K562 (cell line): ENCODE results near the gene CZIB. TPM values are rescaled to one million over a fixed set of nuclear protein-coding genes. Genes with fewer than 3 reads are reported as not detected.

Experiments used
- CBX2 ChIP-seq: fragments of 200-600 bp; sonication (generic); IDR thresholded peaks from one replicate; pipeline ENCODE4 v1.6.1; 2012; ENCODE audit warnings: mild to moderate bottlenecking, low read length, inconsistent platforms; ENCODE audit not compliant: insufficient read depth, poor library complexity, severe bottlenecking
- HMGN3 ChIP-seq: IDR thresholded peaks from 2 replicates; pipeline ENCODE4 v1.6.1; 2011; ENCODE audit warnings: borderline replicate concordance, low read depth, mild to moderate bottlenecking, mixed read lengths, low read length; ENCODE audit not compliant: insufficient read length; ENCODE audit errors: extremely low read depth
- IRF1 ChIP-seq: sonication (generic); formaldehyde crosslinking; IDR thresholded peaks from 2 replicates; pipeline ENCODE4 v1.8.0; 2022; ENCODE audit warnings: missing genetic modification reagents, mild to moderate bottlenecking, borderline replicate concordance
- LCOR ChIP-seq: sonication (generic); formaldehyde crosslinking; IDR thresholded peaks from 2 replicates; pipeline ENCODE4 v1.8.0; 2022; ENCODE audit warnings: mild to moderate bottlenecking, missing genetic modification reagents
- MCM5 ChIP-seq: fragments of 450-650 bp; IDR thresholded peaks from 2 replicates; pipeline ENCODE4 v1.6.1; 2016; ENCODE audit warnings: low read depth
- NR4A1 ChIP-seq, 2 experiments: fragments of 250-450 bp in 1 of 2; fragments of 450-650 bp in 1 of 2; sonication (Bioruptor Pico) in 1 of 2; IDR thresholded peaks; 2 replicates each; pipeline versions ENCODE4 v1.4.0 to v1.6.1; 2016 to 2020; ENCODE audit warnings: mild to moderate bottlenecking in 2 of 2, missing compliant biosample characterization in 1 of 2, missing genetic modification characterization in 1 of 2, moderate library complexity in 1 of 2
- SRSF3 ChIP-seq: fragments of 200-400 bp; formaldehyde crosslinking; IDR thresholded peaks from 2 replicates; pipeline ENCODE4 v1.6.1; 2016; ENCODE audit warnings: mild to moderate bottlenecking, low read length, moderate library complexity; ENCODE audit not compliant: insufficient read depth
- SUPT5H ChIP-seq: fragments of 450-650 bp; IDR thresholded peaks from 2 replicates; pipeline ENCODE4 v1.6.1; 2016
- TRIM25 ChIP-seq: fragments of 450-650 bp; IDR thresholded peaks from 2 replicates; pipeline ENCODE4 v1.7.0; 2016; ENCODE audit warnings: borderline replicate concordance
- TRIM28 ChIP-seq: fragments of 450-650 bp; IDR thresholded peaks from 2 replicates; pipeline ENCODE4 v1.6.1; 2017
- ZFPM2 ChIP-seq: fragments of 250-450 bp; sonication (Bioruptor Pico); IDR thresholded peaks from 2 replicates; pipeline ENCODE4 v1.5.1; 2022; ENCODE audit warnings: mild to moderate bottlenecking
- polyA plus RNA-seq, 8 experiments: library from polyadenylated mRNA; depleted of rRNA in 4 of 8; stranded (reverse) in 5 of 8; unstranded in 3 of 8; fragments of >200 nt; fragmentation: Nextera tagmentation in 2 of 8; fragmentation: Illumina TruSeq in 1 of 8; extraction: Ambion mirVana in 2 of 8; extraction: Trizol in 1 of 8; gene quantifications; 2 replicates each; pipeline versions ENCODE4 v1.2.1 to v1.2.3, GENCODE V29; 2011 to 2014; ENCODE audit warnings: inconsistent platforms in 1 of 8, missing spikeins in 1 of 8
- total RNA-seq, 7 experiments: library from RNA; depleted of rRNA in 6 of 7; stranded (reverse); fragments of >200 nt in 6 of 7; fragmentation: Illumina TruSeq in 2 of 7; extraction: Trizol in 2 of 7; gene quantifications; 2 replicates each; pipeline versions ENCODE4 v1.2.1 to v1.2.3, GENCODE V29; 2011 to 2021; ENCODE audit warnings: low replicate concordance in 1 of 7

CZIB gene
- total and polyA plus RNA-seq, 9 of the 15 experiments (the other 6 are each of a cell fraction or from before 2014, with no cell fraction given), result 52.6 to 111 (median 80.0) TPM

- TF ChIP-seq TRIM25 (no peak), LCOR (CRISPR knock-in tag) (peak; percentile 75), SRSF3 (no peak), CBX2 (no peak), SUPT5H (peak; percentile 92), ZFPM2 (CRISPR knock-in tag) (no peak), HMGN3 (peak; percentile 95), IRF1 (CRISPR knock-in tag) (no peak), NR4A1 (CRISPR knock-in tag; IDR thresholded peaks at IDR 0.05) (no peak), NR4A1 (tag; IDR thresholded peaks at IDR 0.05) (no peak), MCM5 (no peak), TRIM28 (peak; percentile 34; the same call in 1 of the 2 replicates)
Observed at GRCh38 chr1:53196485-53197290, 23.7 kb downstream of the CZIB start, which contains the start of gene CPT2 (continued).
